Glutamatergic neuron (in vitro differentiated cells): Measurements from ENCODE around the gene ELF2. TPM values are rescaled to one million over a fixed set of nuclear protein-coding genes. Genes with fewer than 3 reads are reported as not detected.

Source experiments
- DNase-seq: peaks from one replicate; pipeline ENCODE4 v3.0.0; 2022
- H3K27ac Mint-ChIP-seq: one replicate; pipeline ENCODE4 v1.8.0; 2020; ENCODE audit warnings: mild to moderate bottlenecking, mixed read lengths, inconsistent platforms; ENCODE audit not compliant: unreplicated experiment
- H3K27me3 Mint-ChIP-seq: one replicate; pipeline ENCODE4 v1.8.0; 2020; ENCODE audit warnings: mild to moderate bottlenecking, moderate library complexity, mixed read lengths, inconsistent platforms; ENCODE audit not compliant: unreplicated experiment
- H3K36me3 Mint-ChIP-seq: one replicate; pipeline ENCODE4 v1.8.0; 2020; ENCODE audit warnings: mild to moderate bottlenecking, mixed read lengths, inconsistent platforms; ENCODE audit not compliant: unreplicated experiment
- H3K4me1 Mint-ChIP-seq: one replicate; pipeline ENCODE4 v1.8.0; 2020; ENCODE audit warnings: mild to moderate bottlenecking, low read depth, mixed read lengths, inconsistent platforms; ENCODE audit not compliant: unreplicated experiment
- H3K4me3 Mint-ChIP-seq: one replicate; pipeline ENCODE4 v1.8.0; 2020; ENCODE audit warnings: mild to moderate bottlenecking, mixed read lengths, inconsistent platforms; ENCODE audit not compliant: unreplicated experiment
- H3K9me3 Mint-ChIP-seq: one replicate; pipeline ENCODE4 v1.8.0; 2020; ENCODE audit warnings: mild to moderate bottlenecking, moderate library complexity, mixed read lengths, inconsistent platforms; ENCODE audit not compliant: unreplicated experiment
- CTCF ChIP-seq: fragments of 200-600 bp; sonication (generic); IDR thresholded peaks from one replicate; pipeline ENCODE4 v1.5.0; 2021; ENCODE audit not compliant: partially characterized antibody, unreplicated experiment
- total RNA-seq: library from RNA; stranded (reverse); fragmentation: NEBNext Ultra II Directional; extraction: Animal tissue kit (Norgen Biotek cat#: 25700); gene quantifications from one replicate; pipeline ENCODE4 v1.2.1, GENCODE V29; 2021; ENCODE audit not compliant: unreplicated experiment

The ELF2 gene
- total RNA-seq, 1 donor from 2014 or later: 32.4 TPM

DNA sequence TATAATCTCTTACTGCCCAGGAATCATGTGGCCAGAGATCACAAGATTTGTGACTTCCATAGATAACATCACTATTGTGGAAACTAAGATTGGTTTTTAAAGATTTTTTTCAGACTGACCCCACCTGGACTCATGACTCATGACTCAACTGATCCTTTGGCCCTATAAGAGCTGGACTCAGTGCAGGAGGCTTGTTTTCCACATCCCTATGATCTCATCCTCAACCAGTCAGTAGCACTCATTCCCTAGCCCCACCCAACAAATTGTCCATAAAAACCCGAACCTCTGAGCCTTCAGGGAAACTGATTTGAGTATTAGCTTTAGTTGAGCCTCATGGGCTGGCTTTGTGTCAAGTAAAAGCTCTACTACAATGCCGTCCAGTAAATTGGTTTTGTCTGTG is 169.4 kb downstream of the ELF2 start:
- Mint-ChIP-seq H3K4me3 (no peak overlapping the region), H3K27me3 (peaks cover 3% of the 10 kb centered on the region), H3K36me3 (no peaks in the 10 kb centered on the region), H3K27ac (no peak overlapping the region), H3K4me1 (no peaks in the 10 kb centered on the region), H3K9me3 (peaks cover 2% of the 10 kb centered on the region)
- TF ChIP-seq CTCF: no peak
- DNase-seq: no peak

Other genes with a start within 250 kb of the ELF2 start
- gene NOCT, start 161.4 kb downstream of the ELF2 start, total RNA-seq: 39.1 TPM
- 0.69 TPM for gene MGARP, start 103.0 kb upstream of the ELF2 start, total RNA-seq
- gene NAA15, start 124.3 kb upstream of the ELF2 start, total RNA-seq: 44.9 TPM
- gene NDUFC1, start 125.3 kb upstream of the ELF2 start, total RNA-seq: 19.4 TPM